Upper lobe of left lung (tissue), 6 donors: ENCODE results near the gene PTX4. TPM values are rescaled to one million over a fixed set of nuclear protein-coding genes. Genes with fewer than 3 reads are reported as not detected.
A peak's percentile ranks its signal among the peaks of the same experiment; 100 is the strongest.

Source experiments
- ATAC-seq, 2 donors: fragments of 200-7000 bp; cut with Tn5 transposase; one replicate each; pipeline ENCODE4 v1.9.1; 2022; ENCODE audit warnings: mild to moderate bottlenecking in 2 of 2, moderate library complexity in 2 of 2; ENCODE audit not compliant: low FRiP score in 2 of 2
- DNase-seq, 2 donors: peaks; one replicate each; pipeline ENCODE4 v3.0.0-alpha.2; 2019 to 2020
- H3K27ac ChIP-seq, 4 donors: fragments of 200-600 bp; sonication (generic); one replicate each; pipeline ENCODE4 v1.5.1; 2016 to 2019
- H3K27me3 ChIP-seq, 4 donors: fragments of 200-600 bp; sonication (generic); one replicate each; pipeline ENCODE4 v1.5.1; 2017 to 2019
- H3K36me3 ChIP-seq, 4 donors: fragments of 200-600 bp; sonication (generic); one replicate each; pipeline ENCODE4 v1.5.1; 2016 to 2019
- H3K4me1 ChIP-seq, 4 donors: fragments of 200-600 bp; sonication (generic); one replicate each; pipeline ENCODE4 v1.5.1; 2018 to 2019
- H3K4me3 ChIP-seq, 4 donors: fragments of 200-600 bp; sonication (generic); one replicate each; pipeline ENCODE4 v1.5.1; 2017 to 2019; ENCODE audit warnings: mild to moderate bottlenecking in 2 of 4, moderate library complexity in 1 of 4
- H3K9me3 ChIP-seq, 4 donors: fragments of 200-600 bp; sonication (generic); one replicate each; pipeline ENCODE4 v1.5.1; 2018 to 2019
- EP300 ChIP-seq, 4 donors: sonication (generic); formaldehyde crosslinking; IDR thresholded peaks; one replicate each; pipeline ENCODE4 v1.5.1; 2017; ENCODE audit warnings: antibody characterized with exemption in 4 of 4, control low read depth in 2 of 4
- POLR2A ChIP-seq, 4 donors: fragments of 450-650 bp; IDR thresholded peaks; one replicate each; pipeline ENCODE4 v1.5.1; 2016 to 2017; ENCODE audit warnings: antibody characterized with exemption in 4 of 4, mild to moderate bottlenecking in 2 of 4
- POLR2AphosphoS5 ChIP-seq, 2 donors: sonication (generic); formaldehyde crosslinking; IDR thresholded peaks; one replicate each; pipeline ENCODE4 v1.5.1; 2017; ENCODE audit warnings: antibody characterized with exemption in 2 of 2
- WGBS, 2 donors: methylation state at CpG; one replicate each; pipeline ENCODE4 v1.1.5; 2017 to 2018; 5-methylcytosine and 5-hydroxymethylcytosine counted together
- total RNA-seq, 6 donors: library from RNA; depleted of rRNA in 4 of 6; stranded (reverse); fragments of >200 nt in 4 of 6; gene quantifications; one replicate each; pipeline versions ENCODE4 v1.1.0 to v1.2.1, GENCODE V29; 2016 to 2021
- TF ChIP-seq, protein P1 (sequence below), 6 experiments: fragments of 450-650 bp in 4 of 6; fragments of 200-600 bp in 2 of 6; sonication (generic) in 2 of 6; IDR thresholded peaks; one replicate each; pipeline ENCODE4 v1.5.1; 2016 to 2019; ENCODE audit warnings: antibody characterized with exemption in 6 of 6
- donor health status: DM: no; HTN: no; CAD: no; lungs with moderate emphysema.
- donor health status: DM: no; HTN: yes; CAD: no; lungs with severe emphysema.

The PTX4 gene
- under 1 TPM in 3 of 6 donors, not detected in 3; 0.30 to 0.34 (median 0.34) TPM for total RNA-seq

- DNase-seq: no peak
- H3K4me1 ChIP-seq: peaks cover 6 to 11% (median 7%) of the 10 kb centered on the region in 4 donors
- H3K27me3 ChIP-seq: no peaks in the 10 kb centered on the region
- TF ChIP-seq POLR2A (IDR thresholded peaks at IDR 0.05) (no peak), POLR2AphosphoS5 (IDR thresholded peaks at IDR 0.05) (no peak), EP300 (IDR thresholded peaks at IDR 0.05) (no peak)
- TF ChIP-seq, protein P1, sequence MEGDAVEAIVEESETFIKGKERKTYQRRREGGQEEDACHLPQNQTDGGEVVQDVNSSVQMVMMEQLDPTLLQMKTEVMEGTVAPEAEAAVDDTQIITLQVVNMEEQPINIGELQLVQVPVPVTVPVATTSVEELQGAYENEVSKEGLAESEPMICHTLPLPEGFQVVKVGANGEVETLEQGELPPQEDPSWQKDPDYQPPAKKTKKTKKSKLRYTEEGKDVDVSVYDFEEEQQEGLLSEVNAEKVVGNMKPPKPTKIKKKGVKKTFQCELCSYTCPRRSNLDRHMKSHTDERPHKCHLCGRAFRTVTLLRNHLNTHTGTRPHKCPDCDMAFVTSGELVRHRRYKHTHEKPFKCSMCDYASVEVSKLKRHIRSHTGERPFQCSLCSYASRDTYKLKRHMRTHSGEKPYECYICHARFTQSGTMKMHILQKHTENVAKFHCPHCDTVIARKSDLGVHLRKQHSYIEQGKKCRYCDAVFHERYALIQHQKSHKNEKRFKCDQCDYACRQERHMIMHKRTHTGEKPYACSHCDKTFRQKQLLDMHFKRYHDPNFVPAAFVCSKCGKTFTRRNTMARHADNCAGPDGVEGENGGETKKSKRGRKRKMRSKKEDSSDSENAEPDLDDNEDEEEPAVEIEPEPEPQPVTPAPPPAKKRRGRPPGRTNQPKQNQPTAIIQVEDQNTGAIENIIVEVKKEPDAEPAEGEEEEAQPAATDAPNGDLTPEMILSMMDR (IDR thresholded peaks at IDR 0.05): no peak
- no peaks in the 10 kb centered on the region for H3K9me3 ChIP-seq
- H3K4me3 ChIP-seq: no peak within 1 kb of the TSS
- no peak within 1 kb of the TSS for H3K27ac ChIP-seq
- no peaks in the 10 kb centered on the region for H3K36me3 ChIP-seq
- ATAC-seq: no peak
- WGBS, 2 donors: 80 to 86% methylated on average over 18 to 19 of the region's 19 CpGs
Observed at GRCh38 chr16:1488619-1489018, at the start of gene PTX4. PTX4 (minus strand) TSS chr16:1488944; CDS start chr16:1488909, 35 bp downstream.

- H3K4me1 ChIP-seq: peaks cover 44 to 77% (median 52%) of the 10 kb centered on the region in 4 donors
- H3K4me3 ChIP-seq: peak overlapping the region; percentile 75 to 87 (median 75)
- DNase-seq (peak in 1 of 2 donors; percentile 77), ATAC-seq (no peak)
- H3K27ac ChIP-seq: peak overlapping the region; percentile 93 to 97 (median 96)
- H3K27me3 ChIP-seq: no peaks in the 10 kb centered on the region
- no peaks in the 10 kb centered on the region for H3K9me3 ChIP-seq
- peaks cover 3 to 82% (median 61%) of the 10 kb centered on the region in 4 donors for H3K36me3 ChIP-seq
- WGBS, 2 donors: 48 to 62% methylated on average over 16 to 25 of the region's 26 CpGs
- TF ChIP-seq EP300 (IDR thresholded peaks at IDR 0.05): no peak
- no peak for TF ChIP-seq POLR2AphosphoS5 (IDR thresholded peaks at IDR 0.05)
- TF ChIP-seq POLR2A (IDR thresholded peaks at IDR 0.05): peak in 1 of 4 donors; percentile 6
- TF ChIP-seq, protein P1 (IDR thresholded peaks at IDR 0.05): no peak
Observed at GRCh38 chr16:1537763-1538289, 49.1 kb upstream of the PTX4 start.

DNA sequence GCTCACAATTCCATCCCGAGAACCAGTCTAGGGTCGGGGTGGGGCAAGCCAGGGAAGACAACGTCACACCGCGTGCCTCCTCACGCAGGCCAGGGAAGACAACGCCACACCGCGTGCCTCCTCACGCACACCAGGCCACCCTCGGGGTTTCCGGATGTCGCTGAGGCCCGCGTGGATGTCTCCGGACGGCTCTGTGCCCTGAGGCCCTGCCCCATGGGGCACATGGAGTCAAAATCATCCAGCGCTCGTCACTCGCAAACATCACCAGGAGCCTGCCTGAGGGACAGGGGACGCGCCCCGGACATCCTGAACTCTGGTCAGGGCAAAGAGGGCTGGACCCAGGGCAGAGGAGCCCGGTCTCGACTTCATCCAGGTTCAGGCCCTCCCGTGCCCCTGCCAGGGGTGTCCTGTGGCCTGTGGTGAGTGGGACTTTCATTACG, 48.4 kb upstream of the PTX4 start:
- Histone ChIP-seq H3K4me3 (peak overlapping the region; percentile 75 to 87 (median 75)), H3K4me1 (peaks cover 42 to 76% (median 49%) of the 10 kb centered on the region in 4 donors), H3K36me3 (peaks cover 0 to 75% (median 58%) of the 10 kb centered on the region in 4 donors), H3K9me3 (no peaks in the 10 kb centered on the region), H3K27ac (peak overlapping the region; percentile 93 to 97 (median 96)), H3K27me3 (no peaks in the 10 kb centered on the region)
- TF ChIP-seq POLR2AphosphoS5 (IDR thresholded peaks at IDR 0.05) (peak in 1 of 2 donors; percentile 54), EP300 (IDR thresholded peaks at IDR 0.05) (peak in 2 of 4 donors; percentile 19 to 79), POLR2A (IDR thresholded peaks at IDR 0.05) (peak in 1 of 4 donors; percentile 21)
- TF ChIP-seq, protein P1 (IDR thresholded peaks at IDR 0.05): no peak
- no peak for ATAC-seq
- DNase-seq: peak in 1 of 2 donors; percentile 75
- WGBS, 2 donors: 70 to 78% methylated on average over 2 to 27 of the region's 27 CpGs

DNA sequence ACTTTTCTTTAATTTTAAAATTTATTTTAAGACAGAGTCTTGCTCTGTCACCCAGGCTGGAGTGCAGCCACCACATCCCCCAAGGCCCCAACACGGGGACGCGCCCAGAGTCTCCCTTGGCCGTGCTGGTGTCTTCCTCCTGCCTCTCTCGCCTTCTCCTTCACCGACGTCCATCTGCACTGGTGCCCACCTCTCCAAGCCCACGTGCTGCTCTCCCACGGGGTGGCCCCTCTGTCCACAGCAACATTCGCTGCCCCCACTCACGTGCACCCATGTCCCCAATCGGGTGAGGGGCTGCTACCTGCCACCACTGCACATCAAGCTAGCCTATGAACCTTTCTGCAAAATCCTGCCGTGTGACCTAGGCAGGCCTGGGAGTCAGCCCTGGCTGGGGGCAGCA, 47.9 kb upstream of the PTX4 start:
- Histone ChIP-seq H3K9me3 (no peaks in the 10 kb centered on the region), H3K4me3 (peak overlapping the region; percentile 75 to 87 (median 75)), H3K4me1 (peaks cover 42 to 76% (median 44%) of the 10 kb centered on the region in 4 donors), H3K27me3 (no peaks in the 10 kb centered on the region), H3K27ac (peak overlapping the region; percentile 93 to 97 (median 96)), H3K36me3 (peaks cover 0 to 69% (median 53%) of the 10 kb centered on the region in 4 donors)
- peak in 1 of 2 donors; percentile 53 for DNase-seq
- no peak for TF ChIP-seq EP300 (IDR thresholded peaks at IDR 0.05)
- TF ChIP-seq POLR2A (IDR thresholded peaks at IDR 0.05): no peak
- no peak for ATAC-seq
- 67 to 73% methylated on average over 13 of the region's 13 CpGs for WGBS, 2 donors

DNA sequence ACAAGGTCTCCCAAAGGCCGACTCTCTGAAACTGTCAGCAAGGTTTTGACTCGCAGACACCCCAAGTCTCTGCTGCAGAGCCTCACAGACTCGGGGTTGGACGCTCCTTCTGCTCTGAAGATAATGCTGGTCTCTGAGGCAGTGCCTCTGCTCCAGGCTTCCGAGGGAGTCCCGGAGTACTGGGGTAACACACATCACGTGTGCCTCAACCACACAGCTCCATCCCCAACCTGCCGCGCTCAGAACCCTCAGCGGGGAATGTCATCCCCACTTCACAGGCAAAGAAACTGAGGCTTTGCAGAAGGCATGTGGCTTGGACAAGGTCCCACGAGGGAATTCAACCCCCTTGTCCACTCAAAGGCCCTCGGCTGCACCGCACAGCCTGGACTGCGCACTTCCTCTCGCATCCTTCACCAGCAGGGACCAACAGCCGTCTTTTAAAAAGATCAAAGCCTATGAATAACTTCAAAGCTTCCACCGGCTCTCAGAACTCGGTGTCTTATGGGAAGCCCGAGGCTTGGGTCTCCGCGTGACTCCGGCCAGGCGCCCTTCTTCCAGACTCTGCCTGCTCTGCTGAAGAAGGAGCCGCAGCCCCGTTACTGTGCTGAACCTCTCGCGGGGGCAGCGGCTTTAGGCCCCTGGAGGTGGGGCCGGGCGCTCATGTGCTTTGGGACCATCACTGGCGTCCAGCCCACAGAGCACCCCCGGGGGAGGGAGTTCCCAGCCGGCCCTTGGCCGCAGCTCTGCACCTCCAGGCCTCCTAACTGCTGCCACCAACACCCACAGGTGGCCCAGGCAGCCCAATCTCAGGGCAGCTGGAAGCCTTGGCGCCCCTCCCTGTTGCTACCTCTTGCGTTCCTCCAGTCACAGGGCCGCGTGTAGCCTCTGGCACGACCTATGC, 46.9 kb upstream of the PTX4 start:
- H3K4me1 ChIP-seq: peaks cover 40 to 76% (median 41%) of the 10 kb centered on the region in 4 donors
- ATAC-seq (no peak), DNase-seq (peak in 1 of 2 donors; percentile 77)
- TF ChIP-seq POLR2A (IDR thresholded peaks at IDR 0.05) (no peak), EP300 (IDR thresholded peaks at IDR 0.05) (no peak), POLR2AphosphoS5 (IDR thresholded peaks at IDR 0.05) (no peak)
- TF ChIP-seq, protein P1 (IDR thresholded peaks at IDR 0.05): no peak
- no peaks in the 10 kb centered on the region for H3K9me3 ChIP-seq
- H3K36me3 ChIP-seq: peaks cover 0 to 60% (median 46%) of the 10 kb centered on the region in 4 donors
- peak overlapping the region; percentile 93 to 97 (median 96) for H3K27ac ChIP-seq
- H3K27me3 ChIP-seq: no peaks in the 10 kb centered on the region
- H3K4me3 ChIP-seq: peak overlapping the region; percentile 75 to 87 (median 75)
- WGBS, 2 donors: 50 to 55% methylated on average over 4 to 39 of the region's 39 CpGs
